Activated CD4-positive, alpha-beta T cell treated with anti-CD3 and anti-CD28 coated beads for 4 hours (primary cell): ENCODE measurements around the gene LMO1.
A peak's percentile ranks its signal among the peaks of the same experiment; 100 is the strongest.

Experiments used
- DNase-seq, 2 donors: peaks; one replicate each; pipeline ENCODE4 v3.0.0-alpha.2; 2020

LMO1 gene

GRCh38 chr11:8288166-8288772, 24.6 kb upstream of the LMO1 start:
- no peak for DNase-seq

- DNase-seq = no peak
Measured at GRCh38 chr11:8287703-8288102, 24.0 kb upstream of the LMO1 start.

- DNase-seq = no peak
Measured at GRCh38 chr11:8287297-8287696, 23.6 kb upstream of the LMO1 start.

GRCh38 chr11:8286886-8287285, 23.2 kb upstream of the LMO1 start:
- DNase-seq = no peak

- DNase-seq = no peak
Measured at GRCh38 chr11:8285796-8286195, 22.1 kb upstream of the LMO1 start.

GRCh38 chr11:8285228-8285627, 21.6 kb upstream of the LMO1 start:
- no peak for DNase-seq

GRCh38 chr11:8283465-8284230, 20.0 kb upstream of the LMO1 start:
- no peak for DNase-seq

- no peak for DNase-seq
Measured at GRCh38 chr11:8283100-8283464, 19.4 kb upstream of the LMO1 start.

- DNase-seq = no peak
Measured at GRCh38 chr11:8282631-8283030, 19.0 kb upstream of the LMO1 start.

- DNase-seq = no peak
Measured at GRCh38 chr11:8281266-8281665, 17.6 kb upstream of the LMO1 start.

- DNase-seq = no peak
Measured at GRCh38 chr11:8277691-8278090, 14.0 kb upstream of the LMO1 start.

- no peak for DNase-seq
Measured at GRCh38 chr11:8276528-8276927, 12.8 kb upstream of the LMO1 start.

- no peak for DNase-seq
Measured at GRCh38 chr11:8273287-8273686, 9.6 kb upstream of the LMO1 start.

GRCh38 chr11:8271106-8271886, 7.6 kb upstream of the LMO1 start:
- DNase-seq = no peak

- DNase-seq = no peak
Measured at GRCh38 chr11:8269636-8270035, 6.0 kb upstream of the LMO1 start.

- no peak for DNase-seq
Measured at GRCh38 chr11:8268530-8269400, 5.1 kb upstream of the LMO1 start.

- peak in 1 of 2 donors; percentile 8 for DNase-seq
Measured at GRCh38 chr11:8267831-8268529, 4.3 kb upstream of the LMO1 start.

- no peak for DNase-seq
Measured at GRCh38 chr11:8267280-8267679, 3.6 kb upstream of the LMO1 start.

- no peak for DNase-seq
Measured at GRCh38 chr11:8266246-8267241, 2.9 kb upstream of the LMO1 start.

GRCh38 chr11:8265681-8266241, 2.1 kb upstream of the LMO1 start:
- DNase-seq = no peak
